SK-N-SH (cell line): ENCODE data around the gene PIH1D1. TPM values are rescaled to one million over a fixed set of nuclear protein-coding genes. Genes with fewer than 3 reads are reported as not detected.

ENCODE experiments used
- CTCF ChIA-PET: fragments of 300-600, 350-600 bp; formaldehyde crosslinking; extraction: SDS; loops from one replicate; lab custom pipeline; 2021; lab: Yijun Ruan, JAX
- POLR2A ChIA-PET: fragments of 350-600 bp; sonication (Branson Sonifier 250); formaldehyde crosslinking; extraction: SDS; loops from one replicate; lab custom pipeline; 2020; ENCODE audit warnings: antibody characterized with exemption, inconsistent platforms; lab: Yijun Ruan, JAX
- DNase-seq: peaks from one replicate; pipeline ENCODE4 v3.0.0; 2012
- H2AFZ ChIP-seq: fragments of 200-600 bp; sonication (generic); 2 replicates; pipeline ENCODE4 v1.8.1; 2016; ENCODE audit warnings: antibody characterized with exemption, mild to moderate bottlenecking, low read depth
- H3F3A ChIP-seq: fragments of 200-600 bp; sonication (generic); replicated peaks from 2 replicates; pipeline ENCODE3; 2016; ENCODE audit warnings: antibody characterized with exemption, mild to moderate bottlenecking; ENCODE audit not compliant: insufficient read depth
- H3K27ac ChIP-seq, 2 experiments: fragments of 200-500 bp in 1 of 2; fragments of 200-600 bp in 1 of 2; sonication (Bioruptor generic) in 1 of 2; sonication (generic), shearing (Covaris generic) in 1 of 2; 2 replicates each; pipeline versions ENCODE4 v1.5.1 to v1.6.1; 2014 to 2016; ENCODE audit warnings: low read depth in 2 of 2, inconsistent platforms in 1 of 2, low read length in 1 of 2, mild to moderate bottlenecking in 1 of 2, mixed read lengths in 1 of 2
- H3K27me3 ChIP-seq: fragments of 200-600 bp; sonication (generic), shearing (Covaris generic); 2 replicates; pipeline ENCODE4 v1.6.1; 2016; ENCODE audit warnings: mixed run types; ENCODE audit not compliant: insufficient read depth
- H3K36me3 ChIP-seq, 2 experiments: fragments of 200-500 bp in 1 of 2; fragments of 200-600 bp in 1 of 2; sonication (Bioruptor generic) in 1 of 2; sonication (generic) in 1 of 2; replicated peaks in 1 of 2; 2 replicates each; pipeline versions ENCODE3 to v1.5.1; 2014 to 2016; ENCODE audit warnings: low read length in 1 of 2, mild to moderate bottlenecking in 1 of 2; ENCODE audit not compliant: insufficient read depth in 2 of 2, control insufficient read depth in 1 of 2
- H3K4me1 ChIP-seq, 2 experiments: fragments of 200-500 bp in 1 of 2; fragments of 200-600 bp in 1 of 2; sonication (Bioruptor generic) in 1 of 2; sonication (generic), shearing (Covaris generic) in 1 of 2; 2 replicates each; pipeline versions ENCODE4 v1.5.1 to v1.6.1; 2014 to 2016; ENCODE audit warnings: low read depth in 1 of 2, low read length in 1 of 2, mixed run types in 1 of 2; ENCODE audit not compliant: insufficient read depth in 2 of 2, control insufficient read depth in 1 of 2
- H3K4me2 ChIP-seq: fragments of 200-600 bp; sonication (generic), shearing (Covaris generic); 2 replicates; pipeline ENCODE4 v1.6.1; 2017; ENCODE audit warnings: mixed run types
- H3K4me3 ChIP-seq, 2 experiments: fragments of 200-500 bp in 1 of 2; fragments of 200-600 bp in 1 of 2; sonication (Bioruptor generic) in 1 of 2; sonication (generic), shearing (Covaris generic) in 1 of 2; 2 replicates each; pipeline versions ENCODE4 v1.5.1 to v1.8.1; 2014 to 2016; ENCODE audit warnings: low read depth in 2 of 2, inconsistent platforms in 1 of 2, low read length in 1 of 2, mild to moderate bottlenecking in 1 of 2, mixed read lengths in 1 of 2, moderate library complexity in 1 of 2
- H3K79me2 ChIP-seq: fragments of 200-600 bp; sonication (generic); 2 replicates; pipeline ENCODE4 v1.8.1; 2017; ENCODE audit warnings: mild to moderate bottlenecking; ENCODE audit not compliant: insufficient read depth
- H3K9ac ChIP-seq: fragments of 200-600 bp; sonication (generic); 2 replicates; pipeline ENCODE4 v1.6.1; 2017; ENCODE audit warnings: mixed run types
- H3K9me2 ChIP-seq: fragments of 200-600 bp; sonication (generic); 2 replicates; pipeline ENCODE4 v1.6.1; 2017; ENCODE audit warnings: mixed run types
- H3K9me3 ChIP-seq: fragments of 200-600 bp; sonication (generic); 2 replicates; pipeline ENCODE4 v1.6.1; 2017; ENCODE audit warnings: mixed run types, mild to moderate bottlenecking, moderate library complexity
- H4K20me1 ChIP-seq: fragments of 200-600 bp; sonication (generic); 2 replicates; pipeline ENCODE4 v1.6.1; 2017; ENCODE audit warnings: mild to moderate bottlenecking, mixed run types; ENCODE audit not compliant: insufficient read depth
- ELF1 ChIP-seq: IDR thresholded peaks from 2 replicates; pipeline ENCODE4 v1.4.0; 2012
- EP300 ChIP-seq, 2 experiments: IDR thresholded peaks; 2 replicates each; pipeline versions ENCODE4 v1.4.0 to v1.6.1; 2012; ENCODE audit warnings: borderline replicate concordance in 1 of 2, low read depth in 1 of 2, low read length in 1 of 2
- EZH2phosphoT487 ChIP-seq: fragments of 200-600 bp; sonication (generic); IDR thresholded peaks from 2 replicates; pipeline ENCODE4 v1.6.1; 2017; ENCODE audit warnings: low read depth, mixed run types, mild to moderate bottlenecking, antibody characterized with exemption, moderate library complexity, borderline replicate concordance
- FOSL2 ChIP-seq: IDR thresholded peaks from 2 replicates; pipeline ENCODE4 v1.4.0; 2012; ENCODE audit warnings: low read depth, mild to moderate bottlenecking, moderate library complexity, borderline replicate concordance
- FOXM1 ChIP-seq: IDR thresholded peaks from 2 replicates; pipeline ENCODE4 v1.4.0; 2012; ENCODE audit warnings: low read depth, mild to moderate bottlenecking
- GATA2 ChIP-seq: sonication (generic); formaldehyde crosslinking; IDR thresholded peaks from 2 replicates; pipeline ENCODE4 v1.5.0; 2020; ENCODE audit warnings: mild to moderate bottlenecking, missing genetic modification reagents
- MEF2A ChIP-seq: IDR thresholded peaks from 2 replicates; pipeline ENCODE4 v1.4.0; 2012; ENCODE audit warnings: low read depth, borderline replicate concordance
- MXI1 ChIP-seq: IDR thresholded peaks from 2 replicates; pipeline ENCODE4 v1.6.1; 2012; ENCODE audit warnings: mild to moderate bottlenecking, low read depth, low read length, improper control_type of control experiment
- NRF1 ChIP-seq: IDR thresholded peaks from 2 replicates; pipeline ENCODE4 v1.6.1; 2012; ENCODE audit warnings: low read depth, mild to moderate bottlenecking, low read length
- RXRA ChIP-seq: IDR thresholded peaks from 2 replicates; pipeline ENCODE4 v1.4.0; 2012; ENCODE audit warnings: low read depth, mild to moderate bottlenecking, borderline replicate concordance
- SIN3A ChIP-seq: IDR thresholded peaks from 2 replicates; pipeline ENCODE4 v1.6.1; 2012; ENCODE audit warnings: low read depth, mild to moderate bottlenecking, low read length, moderate library complexity, borderline replicate concordance
- WGBS: methylation state at CpG from one replicate; pipeline ENCODE4 v1.1.6; 2017; ENCODE audit warnings: low lambda C conversion rate; 5-methylcytosine and 5-hydroxymethylcytosine counted together
- polyA plus RNA-seq, 3 experiments: library from polyadenylated mRNA; depleted of rRNA; stranded (reverse); fragments of >200 nt; gene quantifications; 2 replicates each; pipeline ENCODE4 v1.2.3, GENCODE V29; 2012
- TF ChIP-seq, protein P1 (sequence below): IDR thresholded peaks from 2 replicates; pipeline ENCODE4 v1.6.1; 2012; ENCODE audit warnings: mild to moderate bottlenecking, low read depth, low read length, moderate library complexity
- TF ChIP-seq, protein P2 (sequence below): IDR thresholded peaks from 2 replicates; pipeline ENCODE4 v1.4.0; 2012; ENCODE audit warnings: low read depth, borderline replicate concordance

PIH1D1 gene
- polyA plus RNA-seq, 1 of the 3 experiments (the other 2 are of a cell fraction) = 157 TPM

DNA sequence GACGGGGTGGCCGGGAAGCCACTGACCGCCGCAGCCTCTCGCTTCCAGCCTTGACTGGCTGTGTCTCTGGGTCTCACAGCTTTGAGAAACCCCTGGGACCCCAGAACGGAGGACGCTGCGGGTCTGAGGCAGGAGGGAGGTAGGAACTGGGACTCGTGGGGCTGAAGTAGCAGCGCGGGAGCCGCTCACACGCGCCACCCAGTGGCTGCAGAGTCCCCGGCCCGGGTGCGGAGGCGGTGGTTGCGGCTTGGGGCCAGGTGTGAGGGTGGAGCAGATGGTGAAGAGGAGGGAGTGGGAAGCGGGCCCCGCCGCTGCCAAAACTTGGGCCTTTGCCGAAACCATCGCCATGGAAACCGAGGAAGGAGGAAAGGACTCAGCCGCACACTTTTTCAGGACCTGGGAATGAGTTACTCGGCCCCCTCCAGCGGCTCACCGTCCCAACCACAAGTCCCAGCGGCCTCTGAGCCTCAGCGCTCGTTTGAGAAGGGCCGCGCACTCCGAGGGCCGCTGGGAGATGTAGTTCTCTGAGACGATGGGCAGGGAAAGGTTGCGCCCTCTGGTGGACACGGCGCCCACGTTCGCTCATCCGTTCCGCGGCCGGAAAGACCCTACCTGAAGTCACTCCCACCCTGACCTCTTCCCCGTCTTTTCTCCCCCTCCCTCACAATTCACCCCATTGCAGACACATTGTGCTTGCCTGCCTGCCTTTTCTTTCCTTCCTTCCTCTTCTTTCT lies 8.1 kb downstream of the PIH1D1 start (continued):
- TF ChIP-seq MEF2A (no peak), NRF1 (peak; percentile 29; the same call in 1 of the 2 replicates), RXRA (no peak)
- TF ChIP-seq, protein P1, sequence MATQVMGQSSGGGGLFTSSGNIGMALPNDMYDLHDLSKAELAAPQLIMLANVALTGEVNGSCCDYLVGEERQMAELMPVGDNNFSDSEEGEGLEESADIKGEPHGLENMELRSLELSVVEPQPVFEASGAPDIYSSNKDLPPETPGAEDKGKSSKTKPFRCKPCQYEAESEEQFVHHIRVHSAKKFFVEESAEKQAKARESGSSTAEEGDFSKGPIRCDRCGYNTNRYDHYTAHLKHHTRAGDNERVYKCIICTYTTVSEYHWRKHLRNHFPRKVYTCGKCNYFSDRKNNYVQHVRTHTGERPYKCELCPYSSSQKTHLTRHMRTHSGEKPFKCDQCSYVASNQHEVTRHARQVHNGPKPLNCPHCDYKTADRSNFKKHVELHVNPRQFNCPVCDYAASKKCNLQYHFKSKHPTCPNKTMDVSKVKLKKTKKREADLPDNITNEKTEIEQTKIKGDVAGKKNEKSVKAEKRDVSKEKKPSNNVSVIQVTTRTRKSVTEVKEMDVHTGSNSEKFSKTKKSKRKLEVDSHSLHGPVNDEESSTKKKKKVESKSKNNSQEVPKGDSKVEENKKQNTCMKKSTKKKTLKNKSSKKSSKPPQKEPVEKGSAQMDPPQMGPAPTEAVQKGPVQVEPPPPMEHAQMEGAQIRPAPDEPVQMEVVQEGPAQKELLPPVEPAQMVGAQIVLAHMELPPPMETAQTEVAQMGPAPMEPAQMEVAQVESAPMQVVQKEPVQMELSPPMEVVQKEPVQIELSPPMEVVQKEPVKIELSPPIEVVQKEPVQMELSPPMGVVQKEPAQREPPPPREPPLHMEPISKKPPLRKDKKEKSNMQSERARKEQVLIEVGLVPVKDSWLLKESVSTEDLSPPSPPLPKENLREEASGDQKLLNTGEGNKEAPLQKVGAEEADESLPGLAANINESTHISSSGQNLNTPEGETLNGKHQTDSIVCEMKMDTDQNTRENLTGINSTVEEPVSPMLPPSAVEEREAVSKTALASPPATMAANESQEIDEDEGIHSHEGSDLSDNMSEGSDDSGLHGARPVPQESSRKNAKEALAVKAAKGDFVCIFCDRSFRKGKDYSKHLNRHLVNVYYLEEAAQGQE = 0 out of 2 replicates have a peak, but pooled peaks have one; percentile 3

DNA sequence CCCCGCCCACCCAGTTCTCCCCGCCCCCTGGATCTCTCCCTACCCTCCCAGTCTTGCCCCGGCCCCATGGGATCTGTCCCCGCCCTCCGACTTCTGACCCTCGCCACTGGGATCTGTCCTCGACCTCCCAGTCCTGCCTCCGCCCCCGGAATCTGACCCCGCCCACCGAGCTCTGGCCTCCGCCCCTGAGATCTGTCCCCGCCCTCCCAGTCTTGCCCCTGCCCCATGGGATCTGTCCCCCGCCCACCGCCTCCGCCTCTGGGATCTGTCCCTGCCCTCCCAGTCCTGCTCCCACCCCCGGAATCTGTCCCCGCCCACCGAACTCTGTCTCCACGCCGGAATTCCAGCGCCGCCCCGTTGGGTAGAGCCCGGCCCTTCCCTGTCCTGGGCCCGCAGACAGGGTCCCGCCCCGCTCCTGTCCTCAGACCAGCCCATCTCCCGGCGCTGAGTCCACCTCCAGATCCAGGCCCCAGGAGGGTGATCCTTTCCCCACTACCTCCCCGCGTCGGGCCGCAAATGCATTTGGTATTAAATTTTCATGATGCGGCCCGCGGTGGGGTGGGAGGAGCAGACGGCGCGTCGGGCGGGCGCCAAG lies 8.7 kb downstream of the PIH1D1 start:
- no peaks in the 10 kb centered on the region for H3K9me2 ChIP-seq
- peaks cover 39% of the 10 kb centered on the region for H3K27me3 ChIP-seq
- no peaks in the 10 kb centered on the region for H3K9me3 ChIP-seq
- H3K4me2 ChIP-seq = peak overlapping the region; percentile 96
- peak; percentile 91 for DNase-seq
- no peaks in the 10 kb centered on the region for H3K79me2 ChIP-seq
- H3K4me1 ChIP-seq = peaks cover 0 to 22% of the 10 kb centered on the region in 2 experiments; a peak in 1 of 4 replicates
- peak overlapping the region; percentile 57; the same call in 1 of the 2 replicates for H3K9ac ChIP-seq
- H3K27ac ChIP-seq = peak overlapping the region; percentile 54 to 79
- peaks cover 0 to 4% of the 10 kb centered on the region in 2 experiments for H3K36me3 ChIP-seq
- H2AFZ ChIP-seq = peak overlapping the region; percentile 98
- peak overlapping the region; percentile 62 to 66 for H3K4me3 ChIP-seq
- ChIA-PET CTCF (interaction anchor here (0.7 to 11.2 kb wide), 19 partner anchors 8 to 214 kb away, joined by 3 to 149 read pairs (median 5); partner anchors contain the start of genes DKKL1, KASH5 and PIH1D1), POLR2A (interaction anchor here (1.4 kb wide), 1 partner anchor 9 kb away, joined by 4 read pairs; the partner anchor contains the start of gene PIH1D1)
- H4K20me1 ChIP-seq = no peaks in the 10 kb centered on the region; the same call in 1 of the 2 replicates
- H3F3A ChIP-seq = peaks cover 22% of the 10 kb centered on the region
- TF ChIP-seq MXI1 (no peak), GATA2 (no peak), ELF1 (no peak), FOSL2 (no peak), MEF2A (no peak), EP300 (IDR thresholded peaks at IDR 0.05; ENCODE audit: borderline replicate concordance in 1 of 2, low read depth in 1 of 2, low read length in 1 of 2) (no peak), SIN3A (no peak), EZH2phosphoT487 (no peak), FOXM1 (no peak)
- TF ChIP-seq, protein P2, sequence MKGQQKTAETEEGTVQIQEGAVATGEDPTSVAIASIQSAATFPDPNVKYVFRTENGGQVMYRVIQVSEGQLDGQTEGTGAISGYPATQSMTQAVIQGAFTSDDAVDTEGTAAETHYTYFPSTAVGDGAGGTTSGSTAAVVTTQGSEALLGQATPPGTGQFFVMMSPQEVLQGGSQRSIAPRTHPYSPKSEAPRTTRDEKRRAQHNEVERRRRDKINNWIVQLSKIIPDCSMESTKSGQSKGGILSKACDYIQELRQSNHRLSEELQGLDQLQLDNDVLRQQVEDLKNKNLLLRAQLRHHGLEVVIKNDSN = no peak
- WGBS = 2% methylated on average over 42 of the region's 43 CpGs
